BE2C (cell line): ENCODE data around the gene ZBED2.
"Not testable (repeated sequence)": the region's sequence is repeated elsewhere in the genome, so short reads cannot be mapped to it uniquely, and the experiment has no call there.

ENCODE experiments used
- DNase-seq: peaks from one replicate; pipeline ENCODE4 v3.0.0-alpha.2; 2020
- H3K27me3 ChIP-seq: fragments of 250-450 bp; sonication (Bioruptor Pico); 2 replicates; pipeline ENCODE4 v1.5.1; 2020; ENCODE audit warnings: mild to moderate bottlenecking
- H3K36me3 ChIP-seq: fragments of 250-450 bp; sonication (Bioruptor Pico); 2 replicates; pipeline ENCODE4 v1.5.1; 2020; ENCODE audit warnings: mild to moderate bottlenecking
- H3K4me1 ChIP-seq: fragments of 250-450 bp; sonication (Bioruptor Pico); 2 replicates; pipeline ENCODE4 v1.5.1; 2020
- H3K4me3 ChIP-seq: 2 replicates; pipeline ENCODE4 v1.5.1; 2011; ENCODE audit warnings: low read depth, low read length
- H3K9me3 ChIP-seq: fragments of 250-450 bp; sonication (Bioruptor Pico); 2 replicates; pipeline ENCODE4 v1.5.1; 2020
- CTCF ChIP-seq: IDR thresholded peaks from 2 replicates; pipeline ENCODE4 v1.5.1; 2012; ENCODE audit warnings: mild to moderate bottlenecking, low read depth, low read length

ZBED2 gene

GRCh38 chr3:111568911-111569310 lies 26.2 kb downstream of the ZBED2 start:
- no peaks in the 10 kb centered on the region for H3K4me1 ChIP-seq
- DNase-seq = no peak
- no peak overlapping the region for H3K4me3 ChIP-seq
- H3K9me3 ChIP-seq = no peaks in the 10 kb centered on the region
- no peak for TF ChIP-seq CTCF
- no peaks in the 10 kb centered on the region for H3K36me3 ChIP-seq
- no peaks in the 10 kb centered on the region for H3K27me3 ChIP-seq

GRCh38 chr3:111568355-111568754 lies 26.8 kb downstream of the ZBED2 start:
- Histone ChIP-seq H3K36me3 (no peaks in the 10 kb centered on the region), H3K27me3 (no peaks in the 10 kb centered on the region), H3K4me3 (no peak overlapping the region), H3K4me1 (no peaks in the 10 kb centered on the region), H3K9me3 (no peaks in the 10 kb centered on the region)
- TF ChIP-seq CTCF = no peak
- no peak for DNase-seq

GRCh38 chr3:111566844-111567243 lies 28.3 kb downstream of the ZBED2 start:
- no peak for DNase-seq
- TF ChIP-seq CTCF = no peak
- H3K27me3 ChIP-seq = no peaks in the 10 kb centered on the region; the same call in 1 of the 2 replicates
- no peaks in the 10 kb centered on the region for H3K36me3 ChIP-seq
- H3K4me3 ChIP-seq = no peak overlapping the region
- no peaks in the 10 kb centered on the region for H3K4me1 ChIP-seq
- no peaks in the 10 kb centered on the region for H3K9me3 ChIP-seq

GRCh38 chr3:111561902-111562301 lies 33.2 kb downstream of the ZBED2 start:
- not testable (repeated sequence) for DNase-seq, H3K27me3 ChIP-seq, H3K36me3 ChIP-seq, H3K4me1 ChIP-seq, H3K9me3 ChIP-seq, H3K4me3 ChIP-seq

GRCh38 chr3:111548756-111549155 lies 46.4 kb downstream of the ZBED2 start:
- H3K4me1 ChIP-seq = no peaks in the 10 kb centered on the region
- no peak for TF ChIP-seq CTCF
- H3K27me3 ChIP-seq = peaks cover 7% of the 10 kb centered on the region
- H3K36me3 ChIP-seq = no peaks in the 10 kb centered on the region
- no peak overlapping the region for H3K4me3 ChIP-seq
- no peaks in the 10 kb centered on the region for H3K9me3 ChIP-seq
- no peak for DNase-seq

GRCh38 chr3:111548092-111548491 lies 47.1 kb downstream of the ZBED2 start:
- Histone ChIP-seq H3K4me1 (no peaks in the 10 kb centered on the region), H3K9me3 (no peaks in the 10 kb centered on the region), H3K27me3 (peaks cover 7% of the 10 kb centered on the region), H3K4me3 (no peak overlapping the region), H3K36me3 (no peaks in the 10 kb centered on the region)
- TF ChIP-seq CTCF = no peak
- no peak for DNase-seq

- no peak for DNase-seq
- Histone ChIP-seq H3K9me3 (no peaks in the 10 kb centered on the region), H3K4me1 (no peaks in the 10 kb centered on the region), H3K36me3 (no peaks in the 10 kb centered on the region), H3K27me3 (peaks cover 7% of the 10 kb centered on the region), H3K4me3 (no peak overlapping the region)
- TF ChIP-seq CTCF = no peak
These were observed 47.5 kb downstream of the ZBED2 start for GRCh38 chr3:111547631-111548030.
